Gastrocnemius medialis (tissue), 4 donors: ENCODE measurements around the gene VAC14.

Source experiments
- POLR2A ChIP-seq, 2 donors: fragments of 450-650 bp; IDR thresholded peaks; one replicate each; pipeline ENCODE4 v1.6.1; 2017; ENCODE audit warnings: antibody characterized with exemption in 2 of 2, mild to moderate bottlenecking in 2 of 2, moderate library complexity in 2 of 2
- TF ChIP-seq, protein P1 (sequence below), 5 experiments: fragments of 450-650 bp in 3 of 5; fragments of 200-600 bp in 2 of 5; sonication (generic) in 2 of 5; IDR thresholded peaks in 4 of 5; conservative IDR thresholded peaks in 1 of 5; 1 replicate in 4 of 5; 2 replicates in 1 of 5; pipeline ENCODE4 v1.5.1; 2016 to 2019; ENCODE audit warnings: antibody characterized with exemption in 5 of 5, mild to moderate bottlenecking in 3 of 5, moderate library complexity in 3 of 5

DNA sequence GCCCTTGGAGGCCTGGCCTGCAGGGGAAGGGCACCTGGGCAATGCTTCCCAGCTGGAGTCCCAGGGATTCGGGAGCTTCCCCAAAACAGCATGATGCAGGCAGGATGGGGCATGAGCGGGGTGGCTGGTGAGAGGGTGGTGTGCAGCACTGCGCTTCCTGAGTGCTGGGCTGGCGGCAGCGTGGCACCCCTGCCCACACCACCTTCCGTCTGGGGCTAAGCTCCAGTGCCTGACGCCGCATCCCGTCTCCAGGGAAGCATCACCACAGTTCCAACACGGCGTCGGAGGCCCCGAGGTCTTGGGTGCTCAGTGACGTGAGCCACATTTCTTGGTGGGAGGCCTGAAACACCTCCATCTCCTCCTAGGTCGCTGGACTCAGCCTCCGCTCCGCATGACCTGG, 101.3 kb downstream of the VAC14 start:
- TF ChIP-seq, protein P1, sequence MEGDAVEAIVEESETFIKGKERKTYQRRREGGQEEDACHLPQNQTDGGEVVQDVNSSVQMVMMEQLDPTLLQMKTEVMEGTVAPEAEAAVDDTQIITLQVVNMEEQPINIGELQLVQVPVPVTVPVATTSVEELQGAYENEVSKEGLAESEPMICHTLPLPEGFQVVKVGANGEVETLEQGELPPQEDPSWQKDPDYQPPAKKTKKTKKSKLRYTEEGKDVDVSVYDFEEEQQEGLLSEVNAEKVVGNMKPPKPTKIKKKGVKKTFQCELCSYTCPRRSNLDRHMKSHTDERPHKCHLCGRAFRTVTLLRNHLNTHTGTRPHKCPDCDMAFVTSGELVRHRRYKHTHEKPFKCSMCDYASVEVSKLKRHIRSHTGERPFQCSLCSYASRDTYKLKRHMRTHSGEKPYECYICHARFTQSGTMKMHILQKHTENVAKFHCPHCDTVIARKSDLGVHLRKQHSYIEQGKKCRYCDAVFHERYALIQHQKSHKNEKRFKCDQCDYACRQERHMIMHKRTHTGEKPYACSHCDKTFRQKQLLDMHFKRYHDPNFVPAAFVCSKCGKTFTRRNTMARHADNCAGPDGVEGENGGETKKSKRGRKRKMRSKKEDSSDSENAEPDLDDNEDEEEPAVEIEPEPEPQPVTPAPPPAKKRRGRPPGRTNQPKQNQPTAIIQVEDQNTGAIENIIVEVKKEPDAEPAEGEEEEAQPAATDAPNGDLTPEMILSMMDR (IDR thresholded peaks at IDR 0.05 in 4 of 5, conservative IDR thresholded peaks at IDR 0.05 in 1 of 5): no peak
- no peak for TF ChIP-seq POLR2A (IDR thresholded peaks at IDR 0.05)
